NOMO-1 (cell line): ENCODE results near the gene SPAG7.

Experiments
- DNase-seq, 2 experiments: peaks; one replicate each; lab custom pipeline; 2025; ENCODE audit not compliant: unreplicated experiment in 2 of 2; lab: John Stamatoyannopoulos, UW

The SPAG7 gene, protein sequence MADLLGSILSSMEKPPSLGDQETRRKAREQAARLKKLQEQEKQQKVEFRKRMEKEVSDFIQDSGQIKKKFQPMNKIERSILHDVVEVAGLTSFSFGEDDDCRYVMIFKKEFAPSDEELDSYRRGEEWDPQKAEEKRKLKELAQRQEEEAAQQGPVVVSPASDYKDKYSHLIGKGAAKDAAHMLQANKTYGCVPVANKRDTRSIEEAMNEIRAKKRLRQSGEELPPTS

DNA sequence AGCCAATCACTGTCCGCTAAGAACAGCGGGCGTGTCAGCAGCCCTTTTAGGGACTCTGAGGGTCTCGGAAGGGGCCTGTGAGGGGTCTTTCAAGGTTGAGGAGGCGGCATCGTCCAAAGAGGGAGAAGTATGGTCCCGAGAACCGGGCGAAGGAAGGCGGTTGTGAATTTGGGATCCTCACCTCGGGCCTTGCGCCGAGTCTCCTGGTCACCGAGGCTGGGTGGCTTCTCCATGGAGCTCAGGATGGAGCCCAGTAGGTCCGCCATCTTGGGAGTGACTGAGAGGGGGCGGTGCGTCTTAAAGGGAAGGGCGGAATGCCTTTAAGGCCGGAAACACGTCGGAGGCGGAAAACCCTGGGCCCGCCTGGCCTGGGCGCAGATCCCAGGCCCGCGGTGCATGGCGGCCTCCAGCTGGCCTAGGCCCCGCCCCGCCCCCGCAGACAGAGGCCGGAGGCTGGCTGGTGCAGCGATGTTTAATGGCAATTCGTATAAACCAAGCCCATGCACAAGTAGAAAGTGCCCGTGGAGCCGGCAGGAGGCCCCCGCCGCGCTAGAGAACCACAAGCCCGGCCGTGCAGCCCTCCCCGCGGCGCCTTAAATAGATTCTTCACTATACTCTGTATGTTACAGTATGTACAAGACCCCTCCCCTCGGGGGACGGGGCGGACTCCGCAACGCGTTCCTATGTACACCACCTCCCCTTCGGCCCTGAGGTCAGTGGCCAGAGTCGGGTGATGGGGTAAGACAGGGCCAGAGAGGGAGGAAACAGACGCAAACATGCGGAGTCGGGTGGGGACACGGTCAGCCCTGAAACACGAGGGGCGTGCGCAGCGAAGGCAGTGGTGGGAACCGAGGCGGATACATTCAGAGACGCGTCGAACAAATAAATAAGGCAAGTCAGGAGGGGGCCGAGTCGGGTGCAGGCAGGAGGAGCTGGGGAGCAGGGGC, at the start of gene SPAG7:
SPAG7 (minus strand) TSS at position 279 of the 947 bp plus-strand sequence; CDS start at position 266, 13 bp downstream.
- peak; percentile 93 to 95 for DNase-seq

GRCh38 chr17:5014357-5014756, 46.7 kb upstream of the SPAG7 start:
- DNase-seq, result no peak

GRCh38 chr17:5011928-5012327, 44.3 kb upstream of the SPAG7 start:
- DNase-seq, result no peak

DNA sequence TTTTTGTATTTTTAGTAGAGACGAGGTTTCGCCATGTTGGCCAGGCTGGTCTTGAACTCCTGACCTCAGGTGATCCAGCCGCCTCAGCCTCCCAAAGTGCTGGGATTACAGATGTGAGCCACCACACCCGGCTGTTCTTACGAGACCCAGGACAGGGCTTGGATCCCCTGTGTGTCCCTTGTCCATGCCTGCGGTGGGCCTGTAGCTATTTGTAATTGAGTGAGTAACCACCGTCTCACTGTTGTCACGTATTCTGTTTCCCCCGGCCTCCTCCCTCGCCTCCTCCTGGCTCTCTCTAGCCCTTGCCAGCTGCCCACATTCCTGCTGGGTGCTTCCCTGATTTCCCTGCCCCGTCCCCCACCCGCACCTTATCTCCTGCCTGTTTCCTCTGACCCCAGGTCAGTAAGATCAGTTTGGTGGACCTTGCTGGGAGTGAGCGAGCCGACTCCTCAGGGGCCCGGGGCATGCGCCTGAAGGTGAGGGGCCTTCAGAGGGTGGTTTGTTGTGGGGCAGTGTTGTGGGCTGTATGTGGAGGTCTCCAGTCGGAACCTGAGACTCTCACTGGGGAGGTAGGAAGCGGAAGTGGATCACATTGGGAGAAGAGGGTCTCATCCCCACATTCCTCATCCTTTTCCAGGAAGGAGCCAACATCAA, 35.7 kb upstream of the SPAG7 start:
- DNase-seq, result no peak

GRCh38 chr17:5002121-5002788, 34.6 kb upstream of the SPAG7 start:
- no peak for DNase-seq

DNA sequence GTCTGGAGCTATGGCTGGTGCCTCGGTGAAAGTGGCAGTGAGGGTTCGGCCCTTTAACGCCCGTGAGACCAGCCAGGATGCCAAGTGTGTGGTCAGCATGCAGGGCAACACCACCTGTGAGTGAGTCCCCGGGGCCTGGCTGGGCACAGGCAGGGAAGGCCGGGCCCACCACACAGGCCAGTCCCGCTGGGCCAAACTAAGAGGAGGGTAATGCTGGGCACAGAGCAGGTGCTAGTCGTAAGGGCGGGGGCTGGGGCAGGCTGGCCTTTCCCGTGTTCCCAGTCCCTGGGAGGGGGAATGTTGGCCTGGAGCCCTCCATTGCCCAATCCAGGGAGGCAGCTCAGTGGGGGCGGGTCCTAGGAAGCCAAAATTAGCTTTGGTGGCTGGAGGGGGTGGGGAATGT, 32.6 kb upstream of the SPAG7 start:
- no peak for DNase-seq

- DNase-seq, result no peak
Measured at GRCh38 chr17:4999430-5000093, 31.9 kb upstream of the SPAG7 start.

- DNase-seq, result no peak
Measured at GRCh38 chr17:4998732-4999429, 31.3 kb upstream of the SPAG7 start.

DNA sequence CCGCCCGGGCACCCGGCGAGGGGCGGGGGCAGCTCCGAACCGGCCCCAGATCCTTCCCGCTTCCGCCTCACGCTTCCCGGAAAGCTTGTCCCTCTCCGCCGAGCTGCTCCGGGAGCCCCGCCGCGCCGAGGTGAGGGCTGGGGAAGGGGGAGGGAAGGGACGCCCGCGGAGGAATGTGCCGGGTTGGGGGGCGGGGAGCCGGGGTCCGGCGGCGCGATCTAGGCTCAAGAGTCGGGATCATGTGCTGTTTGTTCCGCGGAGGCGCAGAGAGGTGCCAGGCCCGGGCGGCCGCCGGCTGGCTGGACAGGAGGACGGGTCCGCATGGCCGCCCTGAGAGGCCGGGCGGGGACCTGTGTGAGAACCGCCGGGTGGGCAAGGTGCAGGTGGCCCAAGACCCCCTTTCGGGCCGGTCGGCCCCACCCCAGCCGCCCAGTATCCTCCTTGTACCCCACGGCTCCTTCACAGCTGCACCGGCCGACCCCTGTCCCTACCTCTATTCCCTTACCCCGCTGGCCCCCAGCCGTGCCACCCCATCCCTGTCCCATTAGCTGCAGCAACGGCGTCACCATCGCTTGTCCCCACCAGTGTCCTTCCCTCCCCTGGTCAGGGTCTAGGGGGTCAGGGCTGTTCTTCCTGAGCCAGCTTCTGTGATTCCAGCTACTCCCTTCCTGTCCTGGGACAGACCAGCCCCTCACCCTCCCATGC, 30.6 kb upstream of the SPAG7 start:
- peak in 1 of 2 experiments; percentile 54 for DNase-seq

GRCh38 chr17:4997302-4998026, 29.8 kb upstream of the SPAG7 start, which contains the start of the genes INCA1 and KIF1C:
Gene INCA1 (minus strand): TSS chr17:4997522. CDS start chr17:4994437, 3,085 bp downstream.
Gene KIF1C (plus strand): TSS chr17:4997950. CDS start chr17:5000247, 2,297 bp downstream.
- peak; percentile 81 to 91 for DNase-seq

DNA sequence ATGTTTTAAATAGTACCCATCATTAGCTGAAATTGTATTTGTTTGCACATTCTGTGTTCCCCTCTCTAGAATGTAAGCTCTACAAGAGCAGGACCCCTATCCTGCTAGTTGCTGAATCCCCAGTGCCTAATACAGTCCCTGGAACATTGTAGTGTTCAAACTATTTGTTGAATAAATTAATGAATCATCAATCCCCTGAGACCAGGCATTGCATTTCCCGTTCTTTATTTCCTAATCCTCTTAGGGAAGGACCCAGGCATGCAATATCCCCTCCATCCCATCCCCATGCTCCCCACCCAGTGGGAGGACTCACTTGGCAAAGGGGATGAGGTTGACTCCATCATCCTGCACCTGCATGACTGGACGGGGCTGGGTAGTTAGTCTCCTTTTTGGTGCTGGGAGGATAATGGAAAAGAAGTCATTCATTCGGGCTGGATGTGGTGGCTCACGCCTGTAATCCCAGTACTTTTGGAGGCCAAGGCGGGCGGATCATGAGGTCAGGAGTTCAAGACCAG, 26.5 kb upstream of the SPAG7 start:
- DNase-seq, result no peak

DNA sequence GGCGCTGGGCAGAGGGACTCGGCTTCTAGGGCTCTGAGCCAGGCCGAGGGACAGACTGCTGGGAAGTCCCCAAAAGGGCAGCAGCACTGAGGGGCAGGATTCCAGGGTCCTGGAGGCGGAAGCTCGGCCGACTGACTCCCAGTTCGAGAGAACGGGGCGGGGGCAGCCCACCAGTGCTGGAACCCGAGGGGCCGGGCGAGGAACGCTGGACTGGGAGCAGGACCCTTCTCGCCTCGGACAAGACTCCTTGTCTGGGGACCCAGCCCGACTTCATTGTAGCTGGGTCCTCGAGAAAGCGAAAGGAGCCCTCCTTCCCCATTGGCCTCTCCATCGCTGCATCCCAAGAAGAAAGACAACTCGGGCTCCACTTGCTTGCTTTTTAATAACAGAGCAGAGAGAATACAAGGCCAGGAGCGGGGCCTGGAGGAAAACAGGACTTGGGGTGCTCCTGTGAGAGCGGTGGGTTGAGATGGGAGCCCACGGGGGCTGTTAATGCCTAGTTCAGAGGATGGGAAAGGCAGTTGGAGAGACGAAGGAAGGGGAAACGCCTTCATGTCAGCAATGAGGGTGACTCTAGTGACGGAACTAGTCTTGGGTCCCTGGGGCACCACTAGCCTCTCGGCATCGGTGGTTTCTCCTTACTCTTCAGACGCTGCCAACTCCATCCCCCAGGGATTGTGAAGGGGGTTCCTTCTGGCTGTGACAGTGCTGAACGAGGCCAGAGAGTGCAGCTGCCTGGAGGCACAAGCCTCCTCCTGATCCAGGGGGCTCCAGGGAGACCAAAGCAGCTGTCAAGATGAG, 20.4 kb upstream of the SPAG7 start:
- DNase-seq, result peak in 1 of 2 experiments; percentile 27

DNA sequence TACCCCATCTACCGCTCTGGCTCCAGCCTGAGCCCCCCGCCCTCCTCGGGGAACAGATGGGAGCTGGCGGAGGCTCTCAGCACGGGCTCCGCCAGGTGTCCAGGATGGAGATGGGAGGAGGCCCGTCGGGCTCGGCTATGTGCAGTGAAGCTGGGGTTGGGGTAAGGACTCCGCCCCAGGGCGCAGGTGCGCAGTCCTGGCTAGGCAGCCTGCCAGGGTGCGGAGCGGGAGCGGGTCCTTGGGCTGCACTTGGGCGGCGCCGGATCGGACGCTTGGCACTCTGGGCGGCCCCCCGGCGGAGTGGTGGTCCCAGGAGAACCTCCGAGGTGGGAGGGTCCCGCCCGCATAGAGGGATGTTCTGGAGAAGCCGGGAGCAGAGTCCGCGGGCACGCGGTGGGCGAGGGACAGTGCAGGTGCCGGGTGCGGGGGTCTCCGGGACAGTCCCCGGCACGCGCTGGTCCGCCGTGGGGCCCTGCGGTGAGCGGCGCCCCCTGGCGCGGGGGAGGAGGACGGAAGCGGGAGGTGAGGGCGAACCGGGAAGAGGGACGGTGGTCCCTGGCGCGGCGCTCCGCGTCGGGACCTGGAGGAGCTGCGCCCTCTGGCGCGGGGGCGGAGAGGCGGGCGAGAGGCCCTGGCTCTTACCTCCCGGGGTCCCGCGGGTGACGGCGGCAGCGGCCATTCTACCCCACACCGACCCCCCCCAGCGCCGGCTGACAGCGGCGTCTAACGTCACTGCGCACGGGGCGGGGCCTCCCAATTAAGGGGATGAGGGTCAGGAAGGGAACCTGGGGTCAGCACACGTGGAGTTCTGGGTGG, 19.5 kb upstream of the SPAG7 start, which contains the start of gene CAMTA2:
CAMTA2 (minus strand) TSS at position 725 of the 816 bp plus-strand sequence. CDS start 1,453 bp downstream, outside the sequence.
- peak; percentile 75 to 85 for DNase-seq

GRCh38 chr17:4986403-4986802, 18.8 kb upstream of the SPAG7 start:
- no peak for DNase-seq

GRCh38 chr17:4982305-4982704, 14.7 kb upstream of the SPAG7 start:
- DNase-seq, result no peak

DNA sequence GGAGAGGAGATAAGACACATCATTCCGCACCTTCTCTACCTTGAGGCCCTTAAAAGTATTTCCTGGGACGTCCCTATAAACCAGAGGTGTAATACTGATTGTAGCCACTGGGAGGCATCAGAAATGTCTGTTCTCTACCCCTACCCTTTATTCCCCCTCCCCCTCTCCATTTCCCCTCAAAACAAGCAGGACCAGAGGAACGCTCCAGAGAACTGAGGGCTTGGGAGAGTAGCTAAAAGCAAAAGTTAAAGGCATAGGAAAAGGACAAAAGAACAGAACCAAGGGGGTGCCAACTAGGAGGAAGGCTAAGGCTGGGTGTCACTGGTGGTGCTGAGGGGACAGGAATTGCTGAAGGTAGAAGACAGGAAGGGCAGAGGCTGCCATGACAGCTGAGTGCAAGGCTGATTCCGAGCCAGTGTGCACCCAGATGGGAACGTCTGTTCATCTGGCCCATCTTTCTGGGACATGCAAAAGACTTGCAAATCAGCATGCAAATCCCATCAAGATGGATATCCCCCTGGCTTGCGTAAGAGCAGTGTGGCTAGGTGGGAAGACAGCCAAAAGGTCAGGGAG, 13.1 kb upstream of the SPAG7 start:
- no peak for DNase-seq
